Activated T-helper 2 cell treated with anti-CD3 and anti-CD28 coated beads, Interferon-gamma antibody, Interleukin-2, Interleukin-4, amounts not matched to agents 10 μg/mL and 5 μg/mL and 100 μg/mL, durations not matched to agents 14 hours and 24 hours and 36 hours (primary cell): Measurements from ENCODE around the gene MBD2. TPM values are rescaled to one million over a fixed set of nuclear protein-coding genes. Genes with fewer than 3 reads are reported as not detected.

Experiments
- DNase-seq: peaks from one replicate; pipeline ENCODE4 v3.0.0; 2021; ENCODE audit warnings: low spot score
- H3K27ac Mint-ChIP-seq: one replicate; pipeline ENCODE4 v1.8.0; 2021; ENCODE audit warnings: mixed read lengths
- H3K27me3 Mint-ChIP-seq: one replicate; pipeline ENCODE4 v1.8.0; 2021; ENCODE audit warnings: low read depth, mixed read lengths
- H3K36me3 Mint-ChIP-seq: one replicate; pipeline ENCODE4 v1.8.0; 2021; ENCODE audit warnings: low read depth, mixed read lengths
- H3K4me1 Mint-ChIP-seq: one replicate; pipeline ENCODE4 v1.8.0; 2021; ENCODE audit warnings: low read depth, mixed read lengths
- H3K4me3 Mint-ChIP-seq: one replicate; pipeline ENCODE4 v1.8.0; 2021; ENCODE audit warnings: low read depth, mild to moderate bottlenecking, moderate library complexity, mixed read lengths
- H3K9me3 Mint-ChIP-seq: one replicate; pipeline ENCODE4 v1.8.0; 2021; ENCODE audit warnings: mixed read lengths
- intact Hi-C: fragments of 100-400 bp; cut with micrococcal nuclease; formaldehyde crosslinking; loops from one replicate; pipeline ENCODE4 v1.15.1; 2023
- total RNA-seq: library from RNA; stranded (reverse); gene quantifications from 2 replicates; pipeline ENCODE4 v1.2.3, GENCODE V29; 2022

Gene MBD2
- total RNA-seq, 1 donor from 2014 or later, result 196 TPM

GRCh38 chr18:54154231-54154630 is 70.2 kb downstream of the MBD2 start:
- no peak overlapping the region for H3K4me3 Mint-ChIP-seq
- no peak overlapping the region for H3K27ac Mint-ChIP-seq
- peaks cover 22% of the 10 kb centered on the region for H3K4me1 Mint-ChIP-seq
- intact Hi-C loops, result no loop called here
- H3K9me3 Mint-ChIP-seq, result no peaks in the 10 kb centered on the region
- peaks cover 72% of the 10 kb centered on the region for H3K36me3 Mint-ChIP-seq
- H3K27me3 Mint-ChIP-seq, result no peaks in the 10 kb centered on the region
- no peak for DNase-seq

GRCh38 chr18:54151376-54151775 is 73.1 kb downstream of the MBD2 start:
- H3K4me1 Mint-ChIP-seq, result peaks cover 48% of the 10 kb centered on the region
- DNase-seq, result no peak
- intact Hi-C loops, result no loop called here
- H3K4me3 Mint-ChIP-seq, result no peak overlapping the region
- H3K27ac Mint-ChIP-seq, result peak overlapping the region; percentile 47
- H3K9me3 Mint-ChIP-seq, result no peaks in the 10 kb centered on the region
- H3K27me3 Mint-ChIP-seq, result no peaks in the 10 kb centered on the region
- peaks cover 65% of the 10 kb centered on the region for H3K36me3 Mint-ChIP-seq

- Mint-ChIP-seq H3K27ac (peak overlapping the region; percentile 94), H3K4me3 (no peak overlapping the region), H3K36me3 (peaks cover 59% of the 10 kb centered on the region), H3K9me3 (no peaks in the 10 kb centered on the region), H3K27me3 (no peaks in the 10 kb centered on the region), H3K4me1 (peaks cover 48% of the 10 kb centered on the region)
- intact Hi-C loops, result no loop called here
- no peak for DNase-seq
Measured at GRCh38 chr18:54150226-54150625, 74.2 kb downstream of the MBD2 start.

GRCh38 chr18:54149078-54149697 is 75.3 kb downstream of the MBD2 start:
- Mint-ChIP-seq H3K27ac (peak overlapping the region; percentile 94), H3K4me1 (peaks cover 48% of the 10 kb centered on the region), H3K4me3 (peak overlapping the region; percentile 43), H3K9me3 (no peaks in the 10 kb centered on the region), H3K36me3 (peaks cover 52% of the 10 kb centered on the region), H3K27me3 (no peaks in the 10 kb centered on the region)
- intact Hi-C loops, result loop anchor here (1.0 to 5.0 kb wide), 11 partner anchors 14 to 564 kb away; partner anchors contain the start of genes C18orf54, MBD2 and STARD6
- no peak for DNase-seq

GRCh38 chr18:54148678-54149077 is 75.8 kb downstream of the MBD2 start:
- H3K27ac Mint-ChIP-seq, result peak overlapping the region; percentile 94
- intact Hi-C loops, result loop anchor here (1.0 to 5.0 kb wide), 11 partner anchors 15 to 564 kb away; partner anchors contain the start of genes C18orf54, MBD2 and STARD6
- no peaks in the 10 kb centered on the region for H3K27me3 Mint-ChIP-seq
- H3K4me1 Mint-ChIP-seq, result peaks cover 48% of the 10 kb centered on the region
- peaks cover 50% of the 10 kb centered on the region for H3K36me3 Mint-ChIP-seq
- peaks cover 4% of the 10 kb centered on the region for H3K9me3 Mint-ChIP-seq
- no peak overlapping the region for H3K4me3 Mint-ChIP-seq
- DNase-seq, result no peak

GRCh38 chr18:54148151-54148550 is 76.3 kb downstream of the MBD2 start:
- DNase-seq, result no peak
- H3K27ac Mint-ChIP-seq, result peak overlapping the region; percentile 94
- peaks cover 9% of the 10 kb centered on the region for H3K9me3 Mint-ChIP-seq
- peaks cover 51% of the 10 kb centered on the region for H3K36me3 Mint-ChIP-seq
- H3K4me3 Mint-ChIP-seq, result no peak overlapping the region
- H3K4me1 Mint-ChIP-seq, result peaks cover 48% of the 10 kb centered on the region
- no peaks in the 10 kb centered on the region for H3K27me3 Mint-ChIP-seq
- intact Hi-C loops, result loop anchor here (2.0 to 5.0 kb wide), 3 partner anchors 61 to 565 kb away; partner anchors contain the start of genes C18orf54 and STARD6

DNA sequence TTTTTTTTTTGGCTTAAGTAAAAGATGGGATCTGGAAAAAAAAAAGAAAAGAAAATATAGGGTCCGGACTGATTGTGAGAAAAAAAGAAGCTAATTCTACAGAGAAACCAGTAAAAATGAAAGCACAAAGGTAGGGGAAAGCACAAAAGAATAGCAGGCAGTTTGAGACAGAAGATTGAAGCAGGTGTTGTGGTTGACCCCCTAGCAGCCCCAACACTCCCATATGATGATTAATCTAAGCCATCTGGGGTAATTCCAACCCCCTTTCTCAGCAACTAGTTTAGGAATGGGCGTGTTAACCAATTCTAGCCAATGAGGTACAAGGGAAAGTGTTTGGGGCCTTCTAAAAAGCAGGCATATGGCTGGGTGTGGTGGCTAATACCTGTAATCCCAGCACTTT is 77.0 kb downstream of the MBD2 start:
- Mint-ChIP-seq H3K4me1 (peaks cover 44% of the 10 kb centered on the region), H3K36me3 (peaks cover 49% of the 10 kb centered on the region), H3K9me3 (peaks cover 12% of the 10 kb centered on the region), H3K4me3 (peak overlapping the region; percentile 31), H3K27ac (peak overlapping the region; percentile 94), H3K27me3 (no peaks in the 10 kb centered on the region)
- no peak for DNase-seq
- intact Hi-C loops, result loop anchor here (5.0 kb wide), 1 partner anchor 60 kb away; no protein-coding TSS in a partner anchor

GRCh38 chr18:54141041-54141608 is 83.3 kb downstream of the MBD2 start:
- no peak overlapping the region for H3K27ac Mint-ChIP-seq
- intact Hi-C loops, result no loop called here
- no peak overlapping the region for H3K4me3 Mint-ChIP-seq
- H3K36me3 Mint-ChIP-seq, result peaks cover 49% of the 10 kb centered on the region
- no peaks in the 10 kb centered on the region for H3K27me3 Mint-ChIP-seq
- H3K9me3 Mint-ChIP-seq, result peaks cover 29% of the 10 kb centered on the region
- H3K4me1 Mint-ChIP-seq, result peaks cover 5% of the 10 kb centered on the region
- no peak for DNase-seq

DNA sequence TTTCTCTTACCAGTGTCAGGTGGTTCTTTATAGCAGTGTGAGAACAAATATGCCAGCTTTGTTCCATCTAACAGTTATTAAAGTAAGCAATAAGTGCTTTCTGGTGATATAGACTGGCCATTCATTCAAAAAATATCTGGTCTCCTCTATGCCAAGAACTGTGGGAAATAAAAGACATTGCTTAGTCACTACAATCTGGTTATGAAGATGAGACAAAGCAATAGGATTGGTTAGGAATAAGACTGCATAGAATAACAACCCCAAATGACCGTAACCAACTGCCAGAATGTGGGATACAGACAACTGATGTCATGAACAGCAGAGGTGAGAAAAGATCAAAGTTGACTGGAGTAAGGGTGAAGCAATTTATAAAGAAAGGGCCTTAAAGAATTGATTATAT is 83.8 kb downstream of the MBD2 start:
- peaks cover 5% of the 10 kb centered on the region for H3K4me1 Mint-ChIP-seq
- no peaks in the 10 kb centered on the region for H3K27me3 Mint-ChIP-seq
- H3K9me3 Mint-ChIP-seq, result peaks cover 29% of the 10 kb centered on the region
- H3K4me3 Mint-ChIP-seq, result no peak overlapping the region
- intact Hi-C loops, result no loop called here
- no peak overlapping the region for H3K27ac Mint-ChIP-seq
- DNase-seq, result no peak
- peaks cover 49% of the 10 kb centered on the region for H3K36me3 Mint-ChIP-seq

- Mint-ChIP-seq H3K27ac (no peak overlapping the region), H3K27me3 (no peaks in the 10 kb centered on the region), H3K9me3 (peaks cover 11% of the 10 kb centered on the region), H3K36me3 (peaks cover 15% of the 10 kb centered on the region), H3K4me1 (peaks cover 10% of the 10 kb centered on the region), H3K4me3 (no peak overlapping the region)
- DNase-seq, result no peak
- intact Hi-C loops, result no loop called here
Measured at GRCh38 chr18:54135216-54135615, 89.3 kb downstream of the MBD2 start.

DNA sequence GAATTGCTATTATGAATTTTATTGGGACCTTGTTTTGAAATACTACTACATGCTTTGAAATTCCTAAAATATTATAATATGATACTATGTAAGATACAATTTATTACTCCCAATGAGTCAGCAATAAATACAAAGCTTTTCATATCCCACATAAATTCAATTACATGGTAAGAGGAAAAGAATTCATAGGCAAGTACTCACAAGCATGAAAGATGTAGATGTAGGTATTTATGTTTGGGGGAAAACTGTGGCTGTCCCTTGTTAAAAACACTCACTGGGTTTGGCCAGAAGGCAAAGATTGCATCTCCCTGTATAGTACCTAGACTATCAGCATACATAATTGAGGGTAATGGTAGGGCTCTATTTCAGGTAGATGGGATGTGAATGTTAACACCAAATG is 90.4 kb downstream of the MBD2 start:
- no peak overlapping the region for H3K27ac Mint-ChIP-seq
- no peak overlapping the region for H3K4me3 Mint-ChIP-seq
- H3K27me3 Mint-ChIP-seq, result no peaks in the 10 kb centered on the region
- intact Hi-C loops, result no loop called here
- DNase-seq, result no peak
- H3K9me3 Mint-ChIP-seq, result peaks cover 10% of the 10 kb centered on the region
- peaks cover 11% of the 10 kb centered on the region for H3K36me3 Mint-ChIP-seq
- peaks cover 20% of the 10 kb centered on the region for H3K4me1 Mint-ChIP-seq

DNA sequence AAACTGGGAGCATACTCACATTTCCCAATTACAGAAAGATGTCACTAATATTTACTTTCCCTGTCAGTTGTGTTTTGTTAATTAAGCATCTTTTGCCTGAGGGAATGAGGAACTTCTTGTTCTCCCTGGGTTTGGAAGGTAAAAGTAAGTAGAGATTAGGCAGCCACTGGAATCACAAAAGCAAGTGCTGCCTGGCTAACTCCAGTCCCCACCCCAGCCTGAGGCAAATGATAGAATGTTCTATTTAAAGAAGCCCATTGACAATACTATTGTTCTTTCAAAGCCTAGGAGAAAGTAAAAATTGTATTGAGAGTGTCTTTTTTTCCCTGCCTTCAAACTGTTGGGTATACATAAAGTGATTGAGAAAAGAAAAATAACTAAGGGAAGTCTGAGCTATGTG is 93.8 kb downstream of the MBD2 start:
- intact Hi-C loops, result no loop called here
- DNase-seq, result no peak
- Mint-ChIP-seq H3K36me3 (no peaks in the 10 kb centered on the region), H3K4me1 (peaks cover 17% of the 10 kb centered on the region), H3K4me3 (no peak overlapping the region), H3K27ac (no peak overlapping the region), H3K27me3 (no peaks in the 10 kb centered on the region), H3K9me3 (no peaks in the 10 kb centered on the region)

GRCh38 chr18:54130177-54130576 is 94.3 kb downstream of the MBD2 start:
- intact Hi-C loops, result no loop called here
- no peak overlapping the region for H3K27ac Mint-ChIP-seq
- no peak for DNase-seq
- no peaks in the 10 kb centered on the region for H3K27me3 Mint-ChIP-seq
- H3K36me3 Mint-ChIP-seq, result no peaks in the 10 kb centered on the region
- H3K4me1 Mint-ChIP-seq, result peaks cover 17% of the 10 kb centered on the region
- no peaks in the 10 kb centered on the region for H3K9me3 Mint-ChIP-seq
- no peak overlapping the region for H3K4me3 Mint-ChIP-seq
